ENCODE data around the gene MUC5B. TPM values are rescaled to one million over a fixed set of nuclear protein-coding genes. Genes with fewer than 3 reads are reported as not detected.

Gene MUC5B
- total and polyA plus RNA-seq, 5 donors from 2014 or later, result not detected

DNA sequence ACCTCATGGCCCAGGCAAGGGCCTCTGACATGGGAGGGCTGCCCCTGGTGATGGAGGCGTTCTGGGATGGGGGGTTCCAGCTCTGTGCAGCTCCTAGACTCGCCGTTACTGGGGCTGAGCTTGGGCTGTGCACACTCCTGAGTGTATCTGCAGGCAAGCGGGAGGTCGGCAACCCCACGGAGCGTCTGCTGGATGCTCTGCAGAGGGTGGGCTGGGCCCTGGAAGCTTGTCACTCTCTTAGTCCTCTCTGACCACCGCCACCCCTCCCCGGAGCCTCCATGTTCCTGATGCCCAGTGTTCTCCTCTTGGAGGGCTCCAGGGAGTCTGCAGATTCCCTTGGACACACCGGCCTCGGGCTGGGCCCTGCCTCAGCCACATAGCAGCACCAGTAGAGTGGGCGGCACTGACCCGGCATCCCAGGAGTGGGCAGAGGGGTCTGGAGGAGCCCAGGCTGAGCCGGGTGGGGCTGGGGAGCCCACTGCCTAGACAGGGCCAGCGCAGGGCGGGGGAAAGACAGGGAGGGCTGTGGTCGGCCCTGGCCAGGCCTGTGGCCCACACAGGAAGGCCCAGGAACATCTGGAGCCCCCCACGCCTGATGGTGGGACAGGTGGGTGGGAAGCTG lies 20.6 kb upstream of the MUC5B start:
- Mint-ChIP-seq H3K27me3 (no peaks in the 10 kb centered on the region), H3K27ac (no peak overlapping the region), H3K4me1 (no peaks in the 10 kb centered on the region), H3K4me3 (no peak overlapping the region), H3K36me3 (no peaks in the 10 kb centered on the region), H3K9me3 (no peaks in the 10 kb centered on the region)
- DNase-seq (peak in 1 of 3 donors; percentile 14), ATAC-seq (ENCODE audit: low read depth in 2 of 2) (no peak)
- Histone ChIP-seq H3K27ac (ENCODE audit: insufficient read depth, low read length, poor library complexity, severe bottlenecking) (no peak overlapping the region), H3K27me3 (ENCODE audit: control insufficient read depth, insufficient read depth, low read length) (no peaks in the 10 kb centered on the region), H3K9me3 (ENCODE audit: control insufficient read depth in 2 of 2, low read length in 2 of 2) (no peaks in the 10 kb centered on the region), H3K4me1 (ENCODE audit: control insufficient read depth, insufficient read depth, low read length, poor library complexity, severe bottlenecking) (no peaks in the 10 kb centered on the region), H3K4me3 (ENCODE audit: low read depth, low read length) (no peak overlapping the region), H3K36me3 (ENCODE audit: control insufficient read depth, insufficient read depth, low read length) (no peaks in the 10 kb centered on the region)

GRCh38 chr11:1202776-1203504 lies 19.9 kb upstream of the MUC5B start:
- no peaks in the 10 kb centered on the region for H3K27me3 ChIP-seq (ENCODE audit: control insufficient read depth, insufficient read depth, low read length)
- H3K36me3 ChIP-seq (ENCODE audit: control insufficient read depth, insufficient read depth, low read length), result no peaks in the 10 kb centered on the region
- H3K4me3 Mint-ChIP-seq, result no peak overlapping the region
- H3K4me3 ChIP-seq (ENCODE audit: low read depth, low read length), result no peak overlapping the region
- no peak overlapping the region for H3K27ac Mint-ChIP-seq
- no peaks in the 10 kb centered on the region for H3K4me1 Mint-ChIP-seq
- H3K9me3 ChIP-seq (ENCODE audit: control insufficient read depth in 2 of 2, low read length in 2 of 2), result no peaks in the 10 kb centered on the region
- H3K36me3 Mint-ChIP-seq, result no peaks in the 10 kb centered on the region
- H3K27ac ChIP-seq (ENCODE audit: insufficient read depth, low read length, poor library complexity, severe bottlenecking), result no peak overlapping the region
- H3K27me3 Mint-ChIP-seq, result no peaks in the 10 kb centered on the region
- ATAC-seq (ENCODE audit: low read depth in 2 of 2) (peak; percentile 48 to 64), DNase-seq (peak; percentile 41 to 56 (median 43))
- H3K9me3 Mint-ChIP-seq, result no peaks in the 10 kb centered on the region
- H3K4me1 ChIP-seq (ENCODE audit: control insufficient read depth, insufficient read depth, low read length, poor library complexity, severe bottlenecking), result no peaks in the 10 kb centered on the region

- no peaks in the 10 kb centered on the region for H3K27me3 Mint-ChIP-seq
- DNase-seq, result no peak
- Histone ChIP-seq H3K4me1 (ENCODE audit: control insufficient read depth, insufficient read depth, low read length, poor library complexity, severe bottlenecking) (no peaks in the 10 kb centered on the region), H3K4me3 (ENCODE audit: low read depth, low read length) (no peak overlapping the region), H3K9me3 (ENCODE audit: control insufficient read depth in 2 of 2, low read length in 2 of 2) (no peaks in the 10 kb centered on the region), H3K27me3 (ENCODE audit: control insufficient read depth, insufficient read depth, low read length) (no peaks in the 10 kb centered on the region), H3K27ac (ENCODE audit: insufficient read depth, low read length, poor library complexity, severe bottlenecking) (no peak overlapping the region), H3K36me3 (ENCODE audit: control insufficient read depth, insufficient read depth, low read length) (no peaks in the 10 kb centered on the region)
- H3K27ac Mint-ChIP-seq, result no peak overlapping the region
- H3K9me3 Mint-ChIP-seq, result no peaks in the 10 kb centered on the region
- no peak overlapping the region for H3K4me3 Mint-ChIP-seq
- H3K4me1 Mint-ChIP-seq, result no peaks in the 10 kb centered on the region
- no peaks in the 10 kb centered on the region for H3K36me3 Mint-ChIP-seq
- no peak for ATAC-seq (ENCODE audit: low read depth in 2 of 2)
These were observed 19.2 kb upstream of the MUC5B start for GRCh38 chr11:1203505-1204271.

- DNase-seq (no peak), ATAC-seq (ENCODE audit: low read depth in 2 of 2) (no peak)
- H3K36me3 Mint-ChIP-seq, result no peaks in the 10 kb centered on the region
These were observed 18.3 kb upstream of the MUC5B start for GRCh38 chr11:1204381-1205101.

DNA sequence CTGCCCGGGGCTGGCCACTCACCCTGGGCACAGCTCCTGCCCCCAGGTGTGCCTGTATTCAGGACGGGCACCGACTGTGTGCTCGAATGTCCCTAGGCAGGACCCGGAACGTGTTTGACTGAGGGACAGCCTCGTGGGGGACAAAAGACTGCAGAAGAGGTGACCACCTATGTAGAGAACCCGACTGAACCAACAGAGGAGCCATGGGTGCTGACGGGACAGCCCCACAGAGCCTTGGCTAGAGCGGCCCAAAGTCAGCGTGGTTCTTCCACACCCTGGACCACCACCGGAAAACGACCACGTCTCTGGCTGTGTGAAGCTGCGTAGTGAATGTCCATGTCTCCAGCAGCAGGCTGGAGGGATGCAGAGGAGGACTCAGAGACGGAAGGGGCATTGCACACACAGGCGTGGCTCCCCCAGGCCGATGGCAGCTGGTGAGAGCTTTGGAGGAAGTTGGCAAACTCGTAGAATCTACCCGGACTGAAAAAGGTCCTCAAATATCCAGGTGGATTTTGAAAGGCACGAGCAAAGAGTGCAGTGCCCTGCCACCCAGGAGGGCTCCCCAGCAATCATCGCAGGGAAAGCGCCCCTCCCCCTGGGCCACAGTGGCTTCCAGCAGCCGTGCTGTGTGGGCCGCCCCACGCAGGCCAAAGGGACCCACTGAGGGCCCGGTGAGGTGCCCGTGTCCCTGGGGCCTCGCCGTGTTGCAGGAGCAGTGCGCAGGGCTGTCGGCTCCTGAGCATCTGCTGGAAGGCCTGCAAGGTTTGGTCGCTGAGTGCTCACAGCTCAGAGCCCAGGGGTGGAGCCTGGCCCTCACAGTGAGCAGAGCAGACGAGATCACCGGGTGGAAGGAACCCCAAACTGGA lies 17.5 kb upstream of the MUC5B start:
- ATAC-seq (ENCODE audit: low read depth in 2 of 2) (no peak), DNase-seq (no peak)
- no peaks in the 10 kb centered on the region for H3K27me3 Mint-ChIP-seq
- peaks cover 0 to 8% (median 0%) of the 10 kb centered on the region in 7 donors for H3K9me3 Mint-ChIP-seq
- H3K4me3 Mint-ChIP-seq, result no peak overlapping the region
- H3K36me3 Mint-ChIP-seq, result no peaks in the 10 kb centered on the region
- Histone ChIP-seq H3K4me3 (ENCODE audit: low read depth, low read length) (no peak overlapping the region), H3K4me1 (ENCODE audit: control insufficient read depth, insufficient read depth, low read length, poor library complexity, severe bottlenecking) (no peaks in the 10 kb centered on the region), H3K9me3 (ENCODE audit: control insufficient read depth in 2 of 2, low read length in 2 of 2) (no peaks in the 10 kb centered on the region), H3K27me3 (ENCODE audit: control insufficient read depth, insufficient read depth, low read length) (no peaks in the 10 kb centered on the region), H3K27ac (ENCODE audit: insufficient read depth, low read length, poor library complexity, severe bottlenecking) (no peak overlapping the region), H3K36me3 (ENCODE audit: control insufficient read depth, insufficient read depth, low read length) (no peaks in the 10 kb centered on the region)
- H3K4me1 Mint-ChIP-seq, result no peaks in the 10 kb centered on the region
- H3K27ac Mint-ChIP-seq, result no peak overlapping the region

More at GRCh38 chr11:1204381-1205101, 18.3 kb upstream of the MUC5B start:
- Histone ChIP-seq H3K9me3 (ENCODE audit: control insufficient read depth in 2 of 2, low read length in 2 of 2) (no peaks in the 10 kb centered on the region), H3K4me3 (ENCODE audit: low read depth, low read length) (no peak overlapping the region), H3K4me1 (ENCODE audit: control insufficient read depth, insufficient read depth, low read length, poor library complexity, severe bottlenecking) (no peaks in the 10 kb centered on the region), H3K27ac (ENCODE audit: insufficient read depth, low read length, poor library complexity, severe bottlenecking) (no peak overlapping the region), H3K36me3 (ENCODE audit: control insufficient read depth, insufficient read depth, low read length) (no peaks in the 10 kb centered on the region), H3K27me3 (ENCODE audit: control insufficient read depth, insufficient read depth, low read length) (no peaks in the 10 kb centered on the region)
- Mint-ChIP-seq H3K4me3 (no peak overlapping the region), H3K4me1 (no peaks in the 10 kb centered on the region), H3K27ac (no peak overlapping the region), H3K9me3 (peaks cover 0 to under 1% (median 0%) of the 10 kb centered on the region in 7 donors), H3K27me3 (no peaks in the 10 kb centered on the region)

GRCh38 chr11:1205987-1206331 lies 16.9 kb upstream of the MUC5B start:
- DNase-seq, result no peak
- Mint-ChIP-seq H3K9me3 (peaks cover 0 to 14% (median 0%) of the 10 kb centered on the region in 7 donors), H3K27me3 (no peaks in the 10 kb centered on the region), H3K4me3 (no peak overlapping the region), H3K4me1 (no peaks in the 10 kb centered on the region), H3K36me3 (no peaks in the 10 kb centered on the region), H3K27ac (no peak overlapping the region)
- Histone ChIP-seq H3K27me3 (ENCODE audit: control insufficient read depth, insufficient read depth, low read length) (no peaks in the 10 kb centered on the region), H3K36me3 (ENCODE audit: control insufficient read depth, insufficient read depth, low read length) (no peaks in the 10 kb centered on the region), H3K4me1 (ENCODE audit: control insufficient read depth, insufficient read depth, low read length, poor library complexity, severe bottlenecking) (no peaks in the 10 kb centered on the region), H3K4me3 (ENCODE audit: low read depth, low read length) (no peak overlapping the region), H3K27ac (ENCODE audit: insufficient read depth, low read length, poor library complexity, severe bottlenecking) (no peak overlapping the region), H3K9me3 (ENCODE audit: control insufficient read depth in 2 of 2, low read length in 2 of 2) (peaks cover 0 to 5% of the 10 kb centered on the region in 2 experiments)
- no peak for ATAC-seq (ENCODE audit: low read depth in 2 of 2)
